SW 1271 (cell line): ENCODE results near the gene TBC1D3C.
"Not testable (repeated sequence)": the region's sequence is repeated elsewhere in the genome, so short reads cannot be mapped to it uniquely, and the experiment has no call there.

Experiments used
- DNase-seq, 2 experiments: peaks; one replicate each; lab custom pipeline; 2025; lab: John Stamatoyannopoulos, UW

Gene TBC1D3C

GRCh38 chr17:38068534-38068933 lies at the start of gene TBC1D3C:
TBC1D3C (minus strand) TSS chr17:38068634; CDS start chr17:38067066, 1,568 bp downstream.
- not testable (repeated sequence) for DNase-seq

GRCh38 chr17:38099262-38099661 lies 30.8 kb upstream of the TBC1D3C start:
- not testable (repeated sequence) for DNase-seq

GRCh38 chr17:38094059-38094694 lies 25.7 kb upstream of the TBC1D3C start:
- not testable (repeated sequence) for DNase-seq

GRCh38 chr17:38088120-38088519 lies 19.7 kb upstream of the TBC1D3C start:
- DNase-seq, result not testable (repeated sequence)

- not testable (repeated sequence) for DNase-seq
Observed at GRCh38 chr17:38087344-38087743, 18.9 kb upstream of the TBC1D3C start.
